ENCODE data around the gene CARD11.

DNA sequence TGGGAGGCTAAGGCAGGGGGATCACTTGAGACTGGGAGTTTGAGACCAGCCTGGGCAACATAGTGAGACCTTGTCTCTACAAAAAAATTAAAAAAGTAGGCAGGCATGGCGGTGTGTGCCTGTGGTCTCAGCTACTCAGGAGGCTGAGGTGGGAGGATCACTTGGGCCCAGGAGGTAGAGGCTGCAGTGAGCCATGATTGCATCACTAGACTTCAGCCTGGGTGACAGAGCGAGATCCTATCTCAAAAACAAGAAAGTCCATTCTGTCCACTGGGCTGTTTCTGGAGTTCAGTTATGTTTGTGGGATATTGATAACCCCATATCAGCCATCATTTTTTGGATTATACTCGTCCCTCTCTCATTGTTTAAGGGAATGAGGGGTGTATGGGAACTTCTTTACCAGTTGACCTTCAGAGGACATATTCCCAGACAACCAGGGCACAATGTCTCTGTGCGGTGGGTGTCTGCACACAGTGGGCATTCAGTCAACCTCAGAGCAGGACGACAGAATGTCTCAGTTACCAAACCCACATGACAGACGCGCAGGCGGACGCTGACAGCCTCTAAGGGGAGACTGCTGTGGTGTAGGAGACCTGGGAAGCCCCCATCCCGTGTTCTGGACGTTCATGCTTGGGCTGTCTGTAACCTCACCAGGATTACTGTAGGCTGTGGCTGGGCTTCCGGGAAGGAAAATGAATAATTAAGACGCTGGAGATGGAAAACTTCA lies 69.4 kb downstream of the CARD11 start:
- TF ChIP-seq, protein P1, sequence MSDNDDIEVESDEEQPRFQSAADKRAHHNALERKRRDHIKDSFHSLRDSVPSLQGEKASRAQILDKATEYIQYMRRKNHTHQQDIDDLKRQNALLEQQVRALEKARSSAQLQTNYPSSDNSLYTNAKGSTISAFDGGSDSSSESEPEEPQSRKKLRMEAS (IDR thresholded peaks at IDR 0.05; ENCODE audit: low read depth), result no peak
- no peak for TF ChIP-seq MXI1 (IDR thresholded peaks at IDR 0.05; ENCODE audit: low read depth, low read length)
- no peak for TF ChIP-seq CHD2 (IDR thresholded peaks at IDR 0.05; ENCODE audit: low read length, partially characterized antibody)
- TF ChIP-seq, protein P2, sequence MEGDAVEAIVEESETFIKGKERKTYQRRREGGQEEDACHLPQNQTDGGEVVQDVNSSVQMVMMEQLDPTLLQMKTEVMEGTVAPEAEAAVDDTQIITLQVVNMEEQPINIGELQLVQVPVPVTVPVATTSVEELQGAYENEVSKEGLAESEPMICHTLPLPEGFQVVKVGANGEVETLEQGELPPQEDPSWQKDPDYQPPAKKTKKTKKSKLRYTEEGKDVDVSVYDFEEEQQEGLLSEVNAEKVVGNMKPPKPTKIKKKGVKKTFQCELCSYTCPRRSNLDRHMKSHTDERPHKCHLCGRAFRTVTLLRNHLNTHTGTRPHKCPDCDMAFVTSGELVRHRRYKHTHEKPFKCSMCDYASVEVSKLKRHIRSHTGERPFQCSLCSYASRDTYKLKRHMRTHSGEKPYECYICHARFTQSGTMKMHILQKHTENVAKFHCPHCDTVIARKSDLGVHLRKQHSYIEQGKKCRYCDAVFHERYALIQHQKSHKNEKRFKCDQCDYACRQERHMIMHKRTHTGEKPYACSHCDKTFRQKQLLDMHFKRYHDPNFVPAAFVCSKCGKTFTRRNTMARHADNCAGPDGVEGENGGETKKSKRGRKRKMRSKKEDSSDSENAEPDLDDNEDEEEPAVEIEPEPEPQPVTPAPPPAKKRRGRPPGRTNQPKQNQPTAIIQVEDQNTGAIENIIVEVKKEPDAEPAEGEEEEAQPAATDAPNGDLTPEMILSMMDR (IDR thresholded peaks at IDR 0.05), result no peak
- no peak for TF ChIP-seq FOXM1 (IDR thresholded peaks at IDR 0.05; ENCODE audit: low read depth)
- TF ChIP-seq SIN3A (IDR thresholded peaks at IDR 0.05; ENCODE audit: borderline replicate concordance, low read depth, low read length), result no peak
- no peak for TF ChIP-seq GABPA (IDR thresholded peaks at IDR 0.05; ENCODE audit: low read depth)
- TF ChIP-seq TAF1 (IDR thresholded peaks at IDR 0.05; ENCODE audit: borderline replicate concordance, low read depth, low read length), result no peak
- no peak for TF ChIP-seq NFIC (IDR thresholded peaks at IDR 0.05; ENCODE audit: borderline replicate concordance)
- no peak for TF ChIP-seq POLR2AphosphoS5 (IDR thresholded peaks at IDR 0.05; ENCODE audit: low read depth, low read length)
- TF ChIP-seq EP300 (IDR thresholded peaks at IDR 0.05; ENCODE audit: borderline replicate concordance in 1 of 2, low read depth in 1 of 2, low read length in 1 of 2), result no peak
- TF ChIP-seq TCF12 (IDR thresholded peaks at IDR 0.05), result no peak
- TF ChIP-seq, protein P3, sequence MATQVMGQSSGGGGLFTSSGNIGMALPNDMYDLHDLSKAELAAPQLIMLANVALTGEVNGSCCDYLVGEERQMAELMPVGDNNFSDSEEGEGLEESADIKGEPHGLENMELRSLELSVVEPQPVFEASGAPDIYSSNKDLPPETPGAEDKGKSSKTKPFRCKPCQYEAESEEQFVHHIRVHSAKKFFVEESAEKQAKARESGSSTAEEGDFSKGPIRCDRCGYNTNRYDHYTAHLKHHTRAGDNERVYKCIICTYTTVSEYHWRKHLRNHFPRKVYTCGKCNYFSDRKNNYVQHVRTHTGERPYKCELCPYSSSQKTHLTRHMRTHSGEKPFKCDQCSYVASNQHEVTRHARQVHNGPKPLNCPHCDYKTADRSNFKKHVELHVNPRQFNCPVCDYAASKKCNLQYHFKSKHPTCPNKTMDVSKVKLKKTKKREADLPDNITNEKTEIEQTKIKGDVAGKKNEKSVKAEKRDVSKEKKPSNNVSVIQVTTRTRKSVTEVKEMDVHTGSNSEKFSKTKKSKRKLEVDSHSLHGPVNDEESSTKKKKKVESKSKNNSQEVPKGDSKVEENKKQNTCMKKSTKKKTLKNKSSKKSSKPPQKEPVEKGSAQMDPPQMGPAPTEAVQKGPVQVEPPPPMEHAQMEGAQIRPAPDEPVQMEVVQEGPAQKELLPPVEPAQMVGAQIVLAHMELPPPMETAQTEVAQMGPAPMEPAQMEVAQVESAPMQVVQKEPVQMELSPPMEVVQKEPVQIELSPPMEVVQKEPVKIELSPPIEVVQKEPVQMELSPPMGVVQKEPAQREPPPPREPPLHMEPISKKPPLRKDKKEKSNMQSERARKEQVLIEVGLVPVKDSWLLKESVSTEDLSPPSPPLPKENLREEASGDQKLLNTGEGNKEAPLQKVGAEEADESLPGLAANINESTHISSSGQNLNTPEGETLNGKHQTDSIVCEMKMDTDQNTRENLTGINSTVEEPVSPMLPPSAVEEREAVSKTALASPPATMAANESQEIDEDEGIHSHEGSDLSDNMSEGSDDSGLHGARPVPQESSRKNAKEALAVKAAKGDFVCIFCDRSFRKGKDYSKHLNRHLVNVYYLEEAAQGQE (IDR thresholded peaks at IDR 0.05; ENCODE audit: low read depth, low read length), result no peak
- TF ChIP-seq, protein P4, sequence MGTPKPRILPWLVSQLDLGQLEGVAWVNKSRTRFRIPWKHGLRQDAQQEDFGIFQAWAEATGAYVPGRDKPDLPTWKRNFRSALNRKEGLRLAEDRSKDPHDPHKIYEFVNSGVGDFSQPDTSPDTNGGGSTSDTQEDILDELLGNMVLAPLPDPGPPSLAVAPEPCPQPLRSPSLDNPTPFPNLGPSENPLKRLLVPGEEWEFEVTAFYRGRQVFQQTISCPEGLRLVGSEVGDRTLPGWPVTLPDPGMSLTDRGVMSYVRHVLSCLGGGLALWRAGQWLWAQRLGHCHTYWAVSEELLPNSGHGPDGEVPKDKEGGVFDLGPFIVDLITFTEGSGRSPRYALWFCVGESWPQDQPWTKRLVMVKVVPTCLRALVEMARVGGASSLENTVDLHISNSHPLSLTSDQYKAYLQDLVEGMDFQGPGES (IDR thresholded peaks at IDR 0.05; ENCODE audit: low read depth, low read length), result no peak

All from SK-N-SH (cell line).